Measurements from ENCODE around the gene PRR14. TPM values are rescaled to one million over a fixed set of nuclear protein-coding genes. Genes with fewer than 3 reads are reported as not detected.

Gene PRR14
- total and polyA plus RNA-seq, 10 of the 15 experiments (the other 5 are each of a cell fraction or from before 2014, with no cell fraction given), result 2.5 to 66.8 (median 19.2) TPM

DNA sequence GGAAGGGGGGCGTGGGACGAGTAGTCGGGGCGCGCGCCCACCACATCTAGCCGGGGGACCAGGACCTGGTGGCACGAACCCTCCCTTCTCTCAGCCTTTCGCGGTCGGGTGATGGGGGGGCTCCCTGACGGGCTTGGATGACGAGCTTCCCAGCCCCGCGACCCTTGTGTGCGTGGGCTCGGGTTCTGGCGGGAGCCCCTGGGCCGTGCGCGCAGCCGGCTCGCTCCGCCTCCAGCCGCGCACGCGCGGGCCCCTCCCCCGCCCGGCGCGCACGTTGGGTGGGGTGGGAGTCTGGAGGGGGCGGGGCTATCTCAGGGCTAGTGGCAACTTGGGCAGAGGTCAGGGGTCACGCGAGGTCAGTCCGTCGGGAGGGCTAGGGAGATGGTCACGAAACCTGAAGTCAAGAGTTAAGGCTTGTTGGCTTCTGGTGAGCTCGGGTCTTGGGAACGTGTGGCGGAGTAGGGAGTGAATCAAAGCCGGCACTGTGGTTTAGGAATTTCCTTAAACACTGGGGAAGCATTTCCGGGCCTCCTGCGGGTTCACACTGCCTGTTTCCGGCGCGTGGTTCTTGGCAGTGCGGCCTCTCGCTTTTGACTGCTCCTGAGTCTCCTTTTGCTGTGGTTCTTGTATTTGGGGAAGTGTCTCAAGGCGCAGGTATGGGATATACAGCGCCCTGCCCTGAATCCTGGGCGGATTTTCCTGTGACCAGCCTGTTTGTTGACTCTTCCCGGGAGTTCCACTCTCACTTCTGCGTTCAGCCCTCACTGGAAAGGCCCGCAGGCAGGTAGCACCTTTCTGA lies 48.3 kb downstream of the PRR14 start, which contains the start of gene SRCAP (continued):
- TF ChIP-seq POLR2A (IDR thresholded peaks at IDR 0.05; ENCODE audit: low read depth, low read length) (peak; percentile 63), SMARCA5 (IDR thresholded peaks at IDR 0.05) (peak; percentile 96), TBL1XR1 (IDR thresholded peaks at IDR 0.05; ENCODE audit: low read depth, low read length) (no peak), SIN3A (IDR thresholded peaks at IDR 0.05; ENCODE audit: low read depth, low read length) (no peak), SRF (IDR thresholded peaks at IDR 0.05; ENCODE audit: low read depth in 2 of 2, low read length in 2 of 2) (no peak), HDAC2 (IDR thresholded peaks at IDR 0.05) (no peak), CBFB (IDR thresholded peaks at IDR 0.05; ENCODE audit: low read depth) (no peak), ZNF274 (IDR thresholded peaks at IDR 0.05; ENCODE audit: insufficient read depth, insufficient read length) (no peak), ZNF24 (IDR thresholded peaks at IDR 0.05) (0 out of 2 replicates have a peak, but pooled peaks have one; percentile 38), NFIC (IDR thresholded peaks at IDR 0.05; ENCODE audit: low read depth, low read length) (no peak), NFYA (IDR thresholded peaks at IDR 0.05; ENCODE audit: borderline replicate concordance, low read depth, low read length) (no peak), KAT2A (conservative IDR thresholded peaks at IDR 0.05; ENCODE audit: control insufficient read depth, low read depth, low read length) (no peak), HDAC6 (IDR thresholded peaks at IDR 0.05; ENCODE audit: unreplicated experiment) (peak; percentile 45), POU2F2 (IDR thresholded peaks at IDR 0.05; ENCODE audit: borderline replicate concordance, low read depth, low read length) (no peak; the same call in 2 of the 3 replicates), IKZF1 (conservative IDR thresholded peaks at IDR 0.05) (peak; percentile 84)
- TF ChIP-seq, protein P1, sequence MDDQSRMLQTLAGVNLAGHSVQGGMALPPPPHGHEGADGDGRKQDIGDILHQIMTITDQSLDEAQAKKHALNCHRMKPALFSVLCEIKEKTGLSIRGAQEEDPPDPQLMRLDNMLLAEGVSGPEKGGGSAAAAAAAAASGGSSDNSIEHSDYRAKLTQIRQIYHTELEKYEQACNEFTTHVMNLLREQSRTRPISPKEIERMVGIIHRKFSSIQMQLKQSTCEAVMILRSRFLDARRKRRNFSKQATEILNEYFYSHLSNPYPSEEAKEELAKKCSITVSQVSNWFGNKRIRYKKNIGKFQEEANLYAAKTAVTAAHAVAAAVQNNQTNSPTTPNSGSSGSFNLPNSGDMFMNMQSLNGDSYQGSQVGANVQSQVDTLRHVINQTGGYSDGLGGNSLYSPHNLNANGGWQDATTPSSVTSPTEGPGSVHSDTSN (IDR thresholded peaks at IDR 0.05; ENCODE audit: insufficient replicate concordance, low read depth, low read length), result no peak
- TF ChIP-seq, protein P2, sequence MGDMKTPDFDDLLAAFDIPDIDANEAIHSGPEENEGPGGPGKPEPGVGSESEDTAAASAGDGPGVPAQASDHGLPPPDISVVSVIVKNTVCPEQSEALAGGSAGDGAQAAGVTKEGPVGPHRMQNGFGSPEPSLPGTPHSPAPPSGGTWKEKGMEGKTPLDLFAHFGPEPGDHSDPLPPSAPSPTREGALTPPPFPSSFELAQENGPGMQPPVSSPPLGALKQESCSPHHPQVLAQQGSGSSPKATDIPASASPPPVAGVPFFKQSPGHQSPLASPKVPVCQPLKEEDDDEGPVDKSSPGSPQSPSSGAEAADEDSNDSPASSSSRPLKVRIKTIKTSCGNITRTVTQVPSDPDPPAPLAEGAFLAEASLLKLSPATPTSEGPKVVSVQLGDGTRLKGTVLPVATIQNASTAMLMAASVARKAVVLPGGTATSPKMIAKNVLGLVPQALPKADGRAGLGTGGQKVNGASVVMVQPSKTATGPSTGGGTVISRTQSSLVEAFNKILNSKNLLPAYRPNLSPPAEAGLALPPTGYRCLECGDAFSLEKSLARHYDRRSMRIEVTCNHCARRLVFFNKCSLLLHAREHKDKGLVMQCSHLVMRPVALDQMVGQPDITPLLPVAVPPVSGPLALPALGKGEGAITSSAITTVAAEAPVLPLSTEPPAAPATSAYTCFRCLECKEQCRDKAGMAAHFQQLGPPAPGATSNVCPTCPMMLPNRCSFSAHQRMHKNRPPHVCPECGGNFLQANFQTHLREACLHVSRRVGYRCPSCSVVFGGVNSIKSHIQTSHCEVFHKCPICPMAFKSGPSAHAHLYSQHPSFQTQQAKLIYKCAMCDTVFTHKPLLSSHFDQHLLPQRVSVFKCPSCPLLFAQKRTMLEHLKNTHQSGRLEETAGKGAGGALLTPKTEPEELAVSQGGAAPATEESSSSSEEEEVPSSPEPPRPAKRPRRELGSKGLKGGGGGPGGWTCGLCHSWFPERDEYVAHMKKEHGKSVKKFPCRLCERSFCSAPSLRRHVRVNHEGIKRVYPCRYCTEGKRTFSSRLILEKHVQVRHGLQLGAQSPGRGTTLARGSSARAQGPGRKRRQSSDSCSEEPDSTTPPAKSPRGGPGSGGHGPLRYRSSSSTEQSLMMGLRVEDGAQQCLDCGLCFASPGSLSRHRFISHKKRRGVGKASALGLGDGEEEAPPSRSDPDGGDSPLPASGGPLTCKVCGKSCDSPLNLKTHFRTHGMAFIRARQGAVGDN (IDR thresholded peaks at IDR 0.05), result peak; percentile 88
- TF ChIP-seq, protein P3, sequence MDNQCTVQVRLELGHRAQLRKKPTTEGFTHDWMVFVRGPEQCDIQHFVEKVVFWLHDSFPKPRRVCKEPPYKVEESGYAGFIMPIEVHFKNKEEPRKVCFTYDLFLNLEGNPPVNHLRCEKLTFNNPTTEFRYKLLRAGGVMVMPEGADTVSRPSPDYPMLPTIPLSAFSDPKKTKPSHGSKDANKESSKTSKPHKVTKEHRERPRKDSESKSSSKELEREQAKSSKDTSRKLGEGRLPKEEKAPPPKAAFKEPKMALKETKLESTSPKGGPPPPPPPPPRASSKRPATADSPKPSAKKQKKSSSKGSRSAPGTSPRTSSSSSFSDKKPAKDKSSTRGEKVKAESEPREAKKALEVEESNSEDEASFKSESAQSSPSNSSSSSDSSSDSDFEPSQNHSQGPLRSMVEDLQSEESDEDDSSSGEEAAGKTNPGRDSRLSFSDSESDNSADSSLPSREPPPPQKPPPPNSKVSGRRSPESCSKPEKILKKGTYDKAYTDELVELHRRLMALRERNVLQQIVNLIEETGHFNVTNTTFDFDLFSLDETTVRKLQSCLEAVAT (IDR thresholded peaks at IDR 0.05), result 0 out of 2 replicates have a peak, but pooled peaks have one; percentile 48
- TF ChIP-seq, protein P4, sequence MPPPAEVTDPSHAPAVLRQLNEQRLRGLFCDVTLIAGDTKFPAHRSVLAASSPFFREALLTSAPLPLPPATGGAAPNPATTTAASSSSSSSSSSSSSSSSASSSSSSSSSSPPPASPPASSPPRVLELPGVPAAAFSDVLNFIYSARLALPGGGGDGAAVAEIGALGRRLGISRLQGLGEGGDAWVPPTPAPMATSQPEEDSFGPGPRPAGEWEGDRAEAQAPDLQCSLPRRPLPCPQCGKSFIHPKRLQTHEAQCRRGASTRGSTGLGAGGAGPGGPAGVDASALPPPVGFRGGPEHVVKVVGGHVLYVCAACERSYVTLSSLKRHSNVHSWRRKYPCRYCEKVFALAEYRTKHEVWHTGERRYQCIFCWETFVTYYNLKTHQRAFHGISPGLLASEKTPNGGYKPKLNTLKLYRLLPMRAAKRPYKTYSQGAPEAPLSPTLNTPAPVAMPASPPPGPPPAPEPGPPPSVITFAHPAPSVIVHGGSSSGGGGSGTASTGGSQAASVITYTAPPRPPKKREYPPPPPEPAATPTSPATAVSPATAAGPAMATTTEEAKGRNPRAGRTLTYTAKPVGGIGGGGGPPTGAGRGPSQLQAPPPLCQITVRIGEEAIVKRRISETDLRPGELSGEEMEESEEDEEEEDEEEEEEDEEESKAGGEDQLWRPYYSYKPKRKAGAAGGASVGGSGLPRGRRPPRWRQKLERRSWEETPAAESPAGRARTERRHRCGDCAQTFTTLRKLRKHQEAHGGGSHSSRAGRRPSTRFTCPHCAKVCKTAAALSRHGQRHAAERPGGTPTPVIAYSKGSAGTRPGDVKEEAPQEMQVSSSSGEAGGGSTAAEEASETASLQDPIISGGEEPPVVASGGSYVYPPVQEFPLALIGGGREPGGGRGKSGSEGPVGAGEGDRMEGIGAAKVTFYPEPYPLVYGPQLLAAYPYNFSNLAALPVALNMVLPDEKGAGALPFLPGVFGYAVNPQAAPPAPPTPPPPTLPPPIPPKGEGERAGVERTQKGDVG (CRISPR knock-in tag; IDR thresholded peaks at IDR 0.05), result no peak
- TF ChIP-seq, protein P5, sequence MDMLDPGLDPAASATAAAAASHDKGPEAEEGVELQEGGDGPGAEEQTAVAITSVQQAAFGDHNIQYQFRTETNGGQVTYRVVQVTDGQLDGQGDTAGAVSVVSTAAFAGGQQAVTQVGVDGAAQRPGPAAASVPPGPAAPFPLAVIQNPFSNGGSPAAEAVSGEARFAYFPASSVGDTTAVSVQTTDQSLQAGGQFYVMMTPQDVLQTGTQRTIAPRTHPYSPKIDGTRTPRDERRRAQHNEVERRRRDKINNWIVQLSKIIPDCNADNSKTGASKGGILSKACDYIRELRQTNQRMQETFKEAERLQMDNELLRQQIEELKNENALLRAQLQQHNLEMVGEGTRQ (IDR thresholded peaks at IDR 0.05; ENCODE audit: borderline replicate concordance, low read depth, low read length), result no peak
